A673 (cell line): ENCODE results near the gene LRRC37B.
"Not testable (repeated sequence)": the region's sequence is repeated elsewhere in the genome, so short reads cannot be mapped to it uniquely, and the experiment has no call there.

Experiments
- EZH2 ChIP-seq: fragments of 200-600 bp; sonication (generic); IDR thresholded peaks from 2 replicates; pipeline ENCODE4 v1.6.1; 2017; ENCODE audit warnings: borderline replicate concordance, low read depth, mild to moderate bottlenecking, mixed read lengths, antibody characterized with exemption, low read length; ENCODE audit not compliant: poor library complexity, severe bottlenecking
- TF ChIP-seq, protein P1 (sequence below): fragments of 300-800, 200-600 bp; sonication (generic); conservative IDR thresholded peaks from 2 replicates; pipeline ENCODE4 v1.5.1; 2017; ENCODE audit warnings: low read depth, mild to moderate bottlenecking, antibody characterized with exemption, low read length, moderate library complexity, mixed read lengths

DNA sequence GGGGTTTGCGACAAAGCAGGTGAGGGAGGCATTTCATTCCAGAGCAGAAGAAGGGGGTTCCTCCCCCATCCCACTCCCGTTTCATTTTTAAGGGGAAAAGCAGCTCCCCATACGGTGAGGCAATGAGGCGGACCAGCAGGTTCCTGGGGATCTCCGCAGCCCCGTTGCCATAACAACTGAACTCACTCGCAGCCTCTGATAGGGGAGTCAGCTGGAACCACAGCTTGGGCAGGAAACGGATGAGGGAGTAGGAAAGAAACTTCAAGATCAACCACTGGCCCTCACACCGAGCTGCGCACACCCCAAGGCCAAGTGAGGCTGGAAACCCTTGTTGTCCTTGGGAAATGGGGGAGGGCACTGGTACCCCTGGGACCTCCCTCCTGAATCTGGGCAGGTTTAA lies 72.6 kb downstream of the LRRC37B start:
- TF ChIP-seq, protein P1, sequence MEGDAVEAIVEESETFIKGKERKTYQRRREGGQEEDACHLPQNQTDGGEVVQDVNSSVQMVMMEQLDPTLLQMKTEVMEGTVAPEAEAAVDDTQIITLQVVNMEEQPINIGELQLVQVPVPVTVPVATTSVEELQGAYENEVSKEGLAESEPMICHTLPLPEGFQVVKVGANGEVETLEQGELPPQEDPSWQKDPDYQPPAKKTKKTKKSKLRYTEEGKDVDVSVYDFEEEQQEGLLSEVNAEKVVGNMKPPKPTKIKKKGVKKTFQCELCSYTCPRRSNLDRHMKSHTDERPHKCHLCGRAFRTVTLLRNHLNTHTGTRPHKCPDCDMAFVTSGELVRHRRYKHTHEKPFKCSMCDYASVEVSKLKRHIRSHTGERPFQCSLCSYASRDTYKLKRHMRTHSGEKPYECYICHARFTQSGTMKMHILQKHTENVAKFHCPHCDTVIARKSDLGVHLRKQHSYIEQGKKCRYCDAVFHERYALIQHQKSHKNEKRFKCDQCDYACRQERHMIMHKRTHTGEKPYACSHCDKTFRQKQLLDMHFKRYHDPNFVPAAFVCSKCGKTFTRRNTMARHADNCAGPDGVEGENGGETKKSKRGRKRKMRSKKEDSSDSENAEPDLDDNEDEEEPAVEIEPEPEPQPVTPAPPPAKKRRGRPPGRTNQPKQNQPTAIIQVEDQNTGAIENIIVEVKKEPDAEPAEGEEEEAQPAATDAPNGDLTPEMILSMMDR = not testable (repeated sequence)
- TF ChIP-seq EZH2 = not testable (repeated sequence)
